Measurements from ENCODE around the gene SOWAHA. TPM values are rescaled to one million over a fixed set of nuclear protein-coding genes. Genes with fewer than 3 reads are reported as not detected.

SOWAHA gene
- total RNA-seq, 1 experiment from 2014 or later: 0.04 TPM

- Histone ChIP-seq H3K9me3 (ENCODE audit: low read length) (no peaks in the 10 kb centered on the region), H4K20me1 (ENCODE audit: low read length) (no peaks in the 10 kb centered on the region), H3K4me3 (ENCODE audit: low read length) (peak overlapping the region; percentile 64; the same call in 1 of the 2 replicates), H3K27me3 (ENCODE audit: low read length) (no peaks in the 10 kb centered on the region), H3K4me1 (ENCODE audit: insufficient read depth, low read length) (peaks cover 5% of the 10 kb centered on the region; the same call in 1 of the 2 replicates), H3K4me2 (ENCODE audit: low read length) (peak overlapping the region; percentile 73), H2AFZ (ENCODE audit: low read length) (peak overlapping the region; percentile 67; the same call in 1 of the 2 replicates), H3K9me2 (replicated peaks; ENCODE audit: low read length) (no peaks in the 10 kb centered on the region), H3K9ac (ENCODE audit: low read length) (no peak overlapping the region), H3K36me3 (ENCODE audit: low read depth, low read length) (no peaks in the 10 kb centered on the region), H3K79me2 (ENCODE audit: low read length) (no peaks in the 10 kb centered on the region), H3K27ac (ENCODE audit: low read length) (no peak overlapping the region), H3F3A (ENCODE audit: low read length, unreplicated experiment) (no peaks in the 10 kb centered on the region)
- intact Hi-C loops (cut with micrococcal nuclease): no loop called here
- ATAC-seq: peak; percentile 80
- ChIA-PET CTCF (no interaction called here), POLR2A (ENCODE audit: unreplicated experiment) (no interaction called here)
- no peak for DNase-seq
- BruUV-seq (replicated peaks): no TSS peak
- TF ChIP-seq EZH2phosphoT487 (IDR thresholded peaks at IDR 0.05; ENCODE audit: borderline replicate concordance, low read length): no peak
- TF ChIP-seq CTCF (conservative IDR thresholded peaks at IDR 0.05; ENCODE audit: low read depth, low read length): no peak
- TF ChIP-seq EZH2 (IDR thresholded peaks at IDR 0.05; ENCODE audit: low read length, unreplicated experiment): no peak
These were observed 749 bp downstream of the SOWAHA start for GRCh38 chr5:132813599-132814502.

DNA sequence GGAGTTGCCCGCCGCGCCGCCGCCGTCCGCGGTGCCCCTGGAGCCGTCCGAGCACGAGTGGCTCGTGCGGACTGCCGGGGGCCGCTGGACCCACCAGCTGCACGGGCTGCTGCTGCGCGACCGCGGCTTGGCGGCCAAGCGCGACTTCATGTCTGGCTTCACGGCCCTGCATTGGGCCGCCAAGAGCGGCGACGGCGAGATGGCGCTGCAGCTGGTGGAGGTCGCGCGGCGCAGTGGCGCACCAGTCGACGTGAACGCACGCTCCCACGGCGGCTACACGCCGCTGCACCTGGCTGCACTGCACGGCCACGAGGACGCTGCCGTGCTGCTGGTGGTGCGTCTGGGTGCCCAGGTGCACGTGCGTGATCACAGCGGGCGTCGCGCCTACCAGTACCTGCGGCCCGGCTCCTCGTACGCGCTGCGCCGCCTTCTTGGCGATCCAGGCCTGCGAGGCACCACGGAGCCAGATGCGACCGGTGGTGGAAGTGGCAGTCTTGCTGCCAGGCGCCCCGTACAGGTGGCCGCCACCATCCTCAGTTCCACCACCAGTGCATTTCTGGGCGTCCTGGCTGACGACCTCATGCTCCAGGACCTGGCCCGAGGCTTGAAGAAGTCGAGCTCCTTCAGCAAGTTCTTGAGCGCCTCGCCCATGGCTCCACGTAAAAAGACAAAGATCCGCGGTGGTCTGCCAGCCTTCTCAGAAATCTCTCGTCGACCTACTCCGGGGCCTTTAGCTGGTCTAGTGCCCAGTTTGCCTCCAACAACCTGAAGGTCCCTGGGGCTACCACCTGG lies 1.6 kb downstream of the SOWAHA start:
- no peak for ATAC-seq
- intact Hi-C loops (cut with micrococcal nuclease): no loop called here
- POLR2A ChIA-PET (ENCODE audit: unreplicated experiment): no interaction called here

More for the DNA sequence above, 1.6 kb downstream of the SOWAHA start:
- no peak for DNase-seq
- BruUV-seq (replicated peaks): no TSS peak
- H2AFZ ChIP-seq (ENCODE audit: low read length): no peak overlapping the region
- no peak overlapping the region for H3K4me3 ChIP-seq (ENCODE audit: low read length)
- H3K4me2 ChIP-seq (ENCODE audit: low read length): no peak overlapping the region
- no peak for TF ChIP-seq EZH2 (IDR thresholded peaks at IDR 0.05; ENCODE audit: low read length, unreplicated experiment)
- no peak for TF ChIP-seq CTCF (conservative IDR thresholded peaks at IDR 0.05; ENCODE audit: low read depth, low read length)
- no peak for TF ChIP-seq EZH2phosphoT487 (IDR thresholded peaks at IDR 0.05; ENCODE audit: borderline replicate concordance, low read length)
- H3K79me2 ChIP-seq (ENCODE audit: low read length): no peaks in the 10 kb centered on the region
- H3K27ac ChIP-seq (ENCODE audit: low read length): no peak overlapping the region
- no peaks in the 10 kb centered on the region for H3K9me3 ChIP-seq (ENCODE audit: low read length)
- peaks cover 5% of the 10 kb centered on the region; the same call in 1 of the 2 replicates for H3K4me1 ChIP-seq (ENCODE audit: insufficient read depth, low read length)
- H3K36me3 ChIP-seq (ENCODE audit: low read depth, low read length): no peaks in the 10 kb centered on the region
- no peaks in the 10 kb centered on the region for H3K9me2 ChIP-seq (replicated peaks; ENCODE audit: low read length)
- no peaks in the 10 kb centered on the region for H3K27me3 ChIP-seq (ENCODE audit: low read length)
- H3F3A ChIP-seq (ENCODE audit: low read length, unreplicated experiment): no peaks in the 10 kb centered on the region
- no peak overlapping the region for H3K9ac ChIP-seq (ENCODE audit: low read length)
- H4K20me1 ChIP-seq (ENCODE audit: low read length): no peaks in the 10 kb centered on the region
- CTCF ChIA-PET: no interaction called here

Measured in PC-3 (cell line).